Esophagus muscularis mucosa (tissue), 4 donors: ENCODE measurements around the gene PRPS2. TPM values are rescaled to one million over a fixed set of nuclear protein-coding genes. Genes with fewer than 3 reads are reported as not detected.

Experiments used
- DNase-seq: peaks from one replicate; pipeline ENCODE4 v3.0.0-alpha.2; 2017; ENCODE audit errors: extremely low spot score
- H3K27ac ChIP-seq, 4 donors: fragments of 200-600 bp; sonication (generic); replicated peaks in 1 of 4; 1 replicate in 3 of 4; 2 replicates in 1 of 4; pipeline ENCODE4 v1.5.1; 2016 to 2019; ENCODE audit warnings: mild to moderate bottlenecking in 1 of 4
- H3K27me3 ChIP-seq, 4 donors: fragments of 200-600 bp; sonication (generic); one replicate each; pipeline versions ENCODE4 v1.5.1 to v1.6.0; 2016 to 2019
- H3K36me3 ChIP-seq, 4 donors: fragments of 200-600 bp; sonication (generic); one replicate each; pipeline ENCODE4 v1.5.1; 2016 to 2019
- H3K4me1 ChIP-seq, 4 donors: fragments of 200-600 bp; sonication (generic); one replicate each; pipeline ENCODE4 v1.5.1; 2016 to 2019
- H3K4me3 ChIP-seq, 4 donors: fragments of 200-600 bp; sonication (generic); 1 replicate in 2 of 4; 2 replicates in 2 of 4; pipeline ENCODE4 v1.5.1; 2016 to 2019; ENCODE audit warnings: mild to moderate bottlenecking in 4 of 4, moderate library complexity in 1 of 4
- H3K9me3 ChIP-seq, 4 donors: fragments of 200-600 bp; sonication (generic); 1 replicate in 3 of 4; 2 replicates in 1 of 4; pipeline ENCODE4 v1.5.1; 2016 to 2019
- CTCF ChIP-seq, 3 experiments: fragments of 200-600 bp in 2 of 3; fragments of 450-650 bp in 1 of 3; sonication (generic) in 2 of 3; IDR thresholded peaks; one replicate each; pipeline ENCODE4 v1.5.1; 2017 to 2019; ENCODE audit warnings: antibody characterized with exemption in 3 of 3, mild to moderate bottlenecking in 2 of 3, moderate library complexity in 1 of 3
- EP300 ChIP-seq: sonication (generic); formaldehyde crosslinking; IDR thresholded peaks from one replicate; pipeline ENCODE4 v1.6.1; 2017; ENCODE audit warnings: antibody characterized with exemption
- POLR2A ChIP-seq: fragments of 450-650 bp; IDR thresholded peaks from one replicate; pipeline ENCODE4 v1.6.1; 2017; ENCODE audit warnings: antibody characterized with exemption, moderate library complexity, mild to moderate bottlenecking, low read depth
- POLR2AphosphoS5 ChIP-seq, 2 donors: sonication (generic); formaldehyde crosslinking; IDR thresholded peaks; one replicate each; pipeline ENCODE4 v1.6.1; 2017; ENCODE audit warnings: antibody characterized with exemption in 2 of 2
- WGBS: methylation state at CpG from one replicate; pipeline ENCODE4 v1.1.5; 2018; 5-methylcytosine and 5-hydroxymethylcytosine counted together
- intact Hi-C: fragments of 100-400 bp; cut with DNase I; formaldehyde crosslinking; loops from one replicate; pipeline ENCODE4 v1.15.1; 2023
- total RNA-seq, 4 donors: library from RNA; depleted of rRNA; stranded (reverse); fragments of >200 nt; gene quantifications; one replicate each; pipeline versions ENCODE4 v1.1.0 to v1.2.1, GENCODE V29; 2016

The PRPS2 gene
- total RNA-seq, 4 donors from 2014 or later: 12.5 to 25.7 (median 21.7) TPM

GRCh38 chrX:12790885-12791256 is 341 bp upstream of the PRPS2 start:
- 42% methylated on average over 20 of the region's 21 CpGs for WGBS
- no peak for DNase-seq
- peak overlapping the region; percentile 31 to 68 (median 56) for H3K27ac ChIP-seq
- H3K36me3 ChIP-seq: no peaks in the 10 kb centered on the region
- peak overlapping the region; percentile 64 to 82 (median 66) for H3K4me3 ChIP-seq
- H3K27me3 ChIP-seq: no peaks in the 10 kb centered on the region
- peaks cover 0 to 11% (median 0%) of the 10 kb centered on the region in 4 donors for H3K9me3 ChIP-seq
- peaks cover 0 to 9% (median 6%) of the 10 kb centered on the region in 4 donors for H3K4me1 ChIP-seq
- TF ChIP-seq POLR2A: no peak
- TF ChIP-seq EP300: no peak
- no peak for TF ChIP-seq CTCF (IDR thresholded peaks at IDR 0.05)
- no peak for TF ChIP-seq POLR2AphosphoS5 (IDR thresholded peaks at IDR 0.05)
- intact Hi-C loops: no loop called here

DNA sequence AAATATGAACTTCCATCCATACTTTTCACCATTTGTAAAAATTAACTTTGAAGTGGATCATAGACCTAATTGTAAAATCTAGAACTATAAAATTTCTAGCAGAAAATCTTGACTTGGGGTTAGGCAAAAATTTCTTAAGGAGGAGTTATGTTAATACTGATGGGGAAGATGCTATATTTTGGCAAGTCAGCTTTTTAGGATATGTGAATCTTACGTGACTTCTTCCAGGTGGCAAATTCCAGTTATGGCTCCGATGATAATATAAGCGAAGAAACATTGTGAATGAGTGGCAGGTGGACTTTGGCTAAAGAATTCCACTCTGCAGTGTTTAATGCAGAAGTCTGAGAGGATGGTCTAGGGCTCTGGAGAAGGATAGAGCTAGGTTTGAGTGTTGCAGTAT is 1.5 kb downstream of the PRPS2 start:
- Histone ChIP-seq H3K36me3 (no peaks in the 10 kb centered on the region), H3K27ac (no peak overlapping the region), H3K27me3 (no peaks in the 10 kb centered on the region), H3K4me3 (no peak overlapping the region), H3K4me1 (peaks cover 0 to 9% (median 6%) of the 10 kb centered on the region in 4 donors), H3K9me3 (peaks cover 0 to 11% (median 0%) of the 10 kb centered on the region in 4 donors)
- intact Hi-C loops: no loop called here
- DNase-seq: no peak
- TF ChIP-seq CTCF (IDR thresholded peaks at IDR 0.05): no peak
- no peak for TF ChIP-seq POLR2A
- no peak for TF ChIP-seq EP300
- TF ChIP-seq POLR2AphosphoS5 (IDR thresholded peaks at IDR 0.05): no peak
- WGBS: 76% methylated on average over 3 of the region's 3 CpGs

- peaks cover 0 to under 1% (median 0%) of the 10 kb centered on the region in 4 donors for H3K36me3 ChIP-seq
- no peak overlapping the region for H3K4me3 ChIP-seq
- TF ChIP-seq POLR2AphosphoS5 (IDR thresholded peaks at IDR 0.05) (no peak), POLR2A (no peak), CTCF (IDR thresholded peaks at IDR 0.05) (no peak), EP300 (no peak)
- H3K4me1 ChIP-seq: peaks cover 0 to 9% (median 6%) of the 10 kb centered on the region in 4 donors
- no peaks in the 10 kb centered on the region for H3K27me3 ChIP-seq
- intact Hi-C loops: no loop called here
- no peak overlapping the region for H3K27ac ChIP-seq
- peaks cover 0 to 11% (median 0%) of the 10 kb centered on the region in 4 donors for H3K9me3 ChIP-seq
- 87% methylated on average over 6 of the region's 6 CpGs for WGBS
- DNase-seq: no peak
Measured at GRCh38 chrX:12794654-12795053, 3.4 kb downstream of the PRPS2 start.

- H3K4me3 ChIP-seq: no peak overlapping the region
- DNase-seq: no peak
- H3K9me3 ChIP-seq: peaks cover 0 to 7% (median 0%) of the 10 kb centered on the region in 4 donors
- 84% methylated on average over 3 of the region's 3 CpGs for WGBS
- H3K27me3 ChIP-seq: no peaks in the 10 kb centered on the region
- intact Hi-C loops: no loop called here
- no peaks in the 10 kb centered on the region for H3K4me1 ChIP-seq
- peaks cover 0 to 6% (median 0%) of the 10 kb centered on the region in 4 donors for H3K36me3 ChIP-seq
- no peak for TF ChIP-seq POLR2A
- TF ChIP-seq POLR2AphosphoS5 (IDR thresholded peaks at IDR 0.05): no peak
- TF ChIP-seq EP300: no peak
- TF ChIP-seq CTCF (IDR thresholded peaks at IDR 0.05): no peak
- no peak overlapping the region for H3K27ac ChIP-seq
Measured at GRCh38 chrX:12798601-12799000, 7.4 kb downstream of the PRPS2 start.

GRCh38 chrX:12799118-12799517 is 7.9 kb downstream of the PRPS2 start:
- intact Hi-C loops: no loop called here
- WGBS: 88% methylated on average over 13 of the region's 13 CpGs
- Histone ChIP-seq H3K4me3 (no peak overlapping the region), H3K27me3 (no peaks in the 10 kb centered on the region), H3K4me1 (no peaks in the 10 kb centered on the region), H3K27ac (no peak overlapping the region), H3K36me3 (peaks cover 0 to 6% (median 0%) of the 10 kb centered on the region in 4 donors), H3K9me3 (peaks cover 0 to 2% (median 0%) of the 10 kb centered on the region in 4 donors)
- no peak for DNase-seq
- TF ChIP-seq POLR2AphosphoS5 (IDR thresholded peaks at IDR 0.05): no peak
